Caco-2 (cell line): Measurements from ENCODE around the gene MDH1B. TPM values are rescaled to one million over a fixed set of nuclear protein-coding genes. Genes with fewer than 3 reads are reported as not detected.

Experiments used
- BruUV-seq: library from RNA; stranded (reverse); fragments of 400-500 nt; replicated peaks from 2 replicates; lab custom pipeline; 2021; lab: Mats Ljungman, UMichigan
- CTCF ChIA-PET: fragments of 300-600 bp; sonication (Branson Sonifier 250); formaldehyde crosslinking; loops from one replicate; lab custom pipeline; 2022; ENCODE audit warnings: antibody characterized with exemption; lab: Charles Lee
- POLR2A ChIA-PET: fragments of 300-600 bp; sonication (Branson Sonifier 250); formaldehyde crosslinking; loops from one replicate; lab custom pipeline; 2022; ENCODE audit warnings: antibody characterized with exemption; lab: Charles Lee
- DNase-seq, 2 experiments: peaks; one replicate each; pipeline versions ENCODE4 v3.0.0 to v3.0.0-alpha.2; 2020 to 2022
- H3K27me3 ChIP-seq: replicated peaks from 2 replicates; pipeline ENCODE4 v1.6.0; 2011; ENCODE audit warnings: low read length; ENCODE audit not compliant: control insufficient read depth, insufficient read depth
- H3K36me3 ChIP-seq: 2 replicates; pipeline ENCODE4 v1.5.1; 2011; ENCODE audit warnings: low read length; ENCODE audit not compliant: control insufficient read depth, insufficient read depth
- H3K4me1 ChIP-seq: fragments of 250-450 bp; sonication (Bioruptor Pico); 2 replicates; pipeline ENCODE4 v1.5.1; 2020; ENCODE audit warnings: mild to moderate bottlenecking
- H3K4me3 ChIP-seq: 2 replicates; pipeline ENCODE4 v1.5.1; 2011; ENCODE audit warnings: low read depth, mild to moderate bottlenecking, control low read depth, low read length
- H3K9me3 ChIP-seq: fragments of 250-450 bp; sonication (Bioruptor Pico); 2 replicates; pipeline ENCODE4 v1.5.1; 2020; ENCODE audit warnings: mild to moderate bottlenecking, moderate library complexity
- H3K27ac Mint-ChIP-seq: one replicate; pipeline ENCODE4 v1.8.0; 2022; ENCODE audit warnings: mixed read lengths; ENCODE audit not compliant: unreplicated experiment
- H3K27me3 Mint-ChIP-seq: one replicate; pipeline ENCODE4 v1.8.0; 2022; ENCODE audit warnings: mixed read lengths; ENCODE audit not compliant: insufficient read depth, unreplicated experiment
- H3K36me3 Mint-ChIP-seq: one replicate; pipeline ENCODE4 v1.8.0; 2022; ENCODE audit warnings: mild to moderate bottlenecking, mixed read lengths; ENCODE audit not compliant: insufficient read depth, unreplicated experiment
- H3K4me1 Mint-ChIP-seq: one replicate; pipeline ENCODE4 v1.8.0; 2022; ENCODE audit warnings: low read depth, mixed read lengths; ENCODE audit not compliant: unreplicated experiment
- H3K4me3 Mint-ChIP-seq: one replicate; pipeline ENCODE4 v1.8.0; 2022; ENCODE audit warnings: mild to moderate bottlenecking, moderate library complexity, mixed read lengths; ENCODE audit not compliant: unreplicated experiment
- H3K9me3 Mint-ChIP-seq: one replicate; pipeline ENCODE4 v1.8.0; 2022; ENCODE audit warnings: mixed read lengths; ENCODE audit not compliant: unreplicated experiment
- intact Hi-C: fragments of 100-400 bp; cut with micrococcal nuclease; formaldehyde crosslinking; loops from one replicate; pipeline ENCODE4 v1.10.0; 2022; ENCODE audit not compliant: unreplicated experiment
- total RNA-seq: library from RNA; stranded (reverse); gene quantifications from 2 replicates; pipeline ENCODE4 v1.2.3, GENCODE V29; 2022
- TF ChIP-seq, protein P1 (sequence below), 2 experiments: fragments of 200-600 bp in 1 of 2; IDR thresholded peaks; 1 replicate in 1 of 2; 2 replicates in 1 of 2; pipeline versions ENCODE4 v1.5.1 to v1.8.0; 2011 to 2022; ENCODE audit warnings: antibody characterized with exemption in 1 of 2, control low read depth in 1 of 2, inconsistent platforms in 1 of 2, low read depth in 1 of 2, low read length in 1 of 2, mild to moderate bottlenecking in 1 of 2, moderate library complexity in 1 of 2; ENCODE audit not compliant: insufficient read depth in 1 of 2, severe bottlenecking in 1 of 2, unreplicated experiment in 1 of 2

Gene MDH1B
- total RNA-seq, 1 experiment from 2014 or later, result 0.34 TPM

DNA sequence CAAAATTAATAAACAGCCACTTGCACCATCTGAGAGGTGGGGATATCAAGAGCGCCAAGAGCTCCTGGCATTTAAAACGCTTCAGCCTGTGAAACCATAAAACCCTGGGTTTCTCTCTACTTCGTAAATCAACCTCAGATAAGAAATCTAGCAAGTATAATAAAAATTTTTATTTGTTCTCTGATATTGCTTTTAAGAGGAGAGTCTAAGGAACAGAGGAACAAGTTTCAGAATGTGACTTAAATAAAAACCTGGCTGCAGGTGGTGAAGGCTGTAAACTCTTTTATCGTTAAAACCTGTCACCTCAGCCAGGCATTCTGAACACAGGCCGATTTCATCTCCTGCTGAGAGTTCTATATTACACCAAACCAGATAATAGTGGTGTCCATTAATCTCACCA is 56.8 kb downstream of the MDH1B start:
- TF ChIP-seq, protein P1, sequence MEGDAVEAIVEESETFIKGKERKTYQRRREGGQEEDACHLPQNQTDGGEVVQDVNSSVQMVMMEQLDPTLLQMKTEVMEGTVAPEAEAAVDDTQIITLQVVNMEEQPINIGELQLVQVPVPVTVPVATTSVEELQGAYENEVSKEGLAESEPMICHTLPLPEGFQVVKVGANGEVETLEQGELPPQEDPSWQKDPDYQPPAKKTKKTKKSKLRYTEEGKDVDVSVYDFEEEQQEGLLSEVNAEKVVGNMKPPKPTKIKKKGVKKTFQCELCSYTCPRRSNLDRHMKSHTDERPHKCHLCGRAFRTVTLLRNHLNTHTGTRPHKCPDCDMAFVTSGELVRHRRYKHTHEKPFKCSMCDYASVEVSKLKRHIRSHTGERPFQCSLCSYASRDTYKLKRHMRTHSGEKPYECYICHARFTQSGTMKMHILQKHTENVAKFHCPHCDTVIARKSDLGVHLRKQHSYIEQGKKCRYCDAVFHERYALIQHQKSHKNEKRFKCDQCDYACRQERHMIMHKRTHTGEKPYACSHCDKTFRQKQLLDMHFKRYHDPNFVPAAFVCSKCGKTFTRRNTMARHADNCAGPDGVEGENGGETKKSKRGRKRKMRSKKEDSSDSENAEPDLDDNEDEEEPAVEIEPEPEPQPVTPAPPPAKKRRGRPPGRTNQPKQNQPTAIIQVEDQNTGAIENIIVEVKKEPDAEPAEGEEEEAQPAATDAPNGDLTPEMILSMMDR (IDR thresholded peaks at IDR 0.05; ENCODE audit: insufficient read depth in 1 of 2, low read depth in 1 of 2, low read length in 1 of 2, severe bottlenecking in 1 of 2, unreplicated experiment in 1 of 2), result no peak
- POLR2A ChIA-PET, result no interaction called here

DNA sequence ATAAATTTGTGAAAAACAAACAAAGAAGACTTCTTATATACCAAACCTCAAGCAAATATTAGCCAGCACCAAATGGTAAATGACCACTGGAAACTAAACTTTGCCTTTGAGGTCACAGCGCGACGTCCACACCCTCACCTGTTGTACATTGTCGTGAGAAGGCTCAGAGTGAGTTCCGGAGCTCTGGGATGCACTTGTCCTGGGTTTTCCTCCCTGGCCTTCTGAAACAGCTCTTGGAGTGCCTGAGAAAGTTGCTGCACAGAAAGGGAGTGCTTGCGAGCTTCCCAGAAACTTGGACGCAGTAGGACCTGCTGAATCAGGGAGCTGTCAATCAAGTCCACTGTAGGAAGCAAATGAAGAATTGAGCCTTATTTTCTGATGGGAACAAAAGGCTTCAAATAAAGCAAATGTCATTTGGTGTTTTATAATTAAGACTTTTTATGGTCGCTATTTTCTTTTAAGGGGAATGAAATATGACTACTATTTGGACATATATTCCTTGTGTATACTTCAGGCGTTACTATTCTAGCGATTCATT is 57.9 kb downstream of the MDH1B start:
- no peaks in the 10 kb centered on the region for H3K9me3 ChIP-seq
- no TSS peak for BruUV-seq
- Mint-ChIP-seq H3K27me3 (peaks cover 12% of the 10 kb centered on the region), H3K9me3 (no peaks in the 10 kb centered on the region), H3K36me3 (no peaks in the 10 kb centered on the region), H3K4me1 (no peaks in the 10 kb centered on the region), H3K4me3 (no peak overlapping the region), H3K27ac (no peak overlapping the region)
- no peak for DNase-seq
- H3K4me1 ChIP-seq, result no peaks in the 10 kb centered on the region
- ChIA-PET POLR2A (no interaction called here), CTCF (no interaction called here)
- intact Hi-C loops, result no loop called here
- peaks cover 3% of the 10 kb centered on the region for H3K27me3 ChIP-seq
- TF ChIP-seq, protein P1 (IDR thresholded peaks at IDR 0.05; ENCODE audit: insufficient read depth in 1 of 2, low read depth in 1 of 2, low read length in 1 of 2, severe bottlenecking in 1 of 2, unreplicated experiment in 1 of 2), result no peak
- H3K36me3 ChIP-seq, result no peaks in the 10 kb centered on the region
- H3K4me3 ChIP-seq, result no peak overlapping the region

More for the DNA sequence above, 56.8 kb downstream of the MDH1B start:
- intact Hi-C loops, result no loop called here
- no peaks in the 10 kb centered on the region for H3K4me1 Mint-ChIP-seq
- H3K36me3 ChIP-seq, result no peaks in the 10 kb centered on the region
- no peaks in the 10 kb centered on the region for H3K4me1 ChIP-seq
- H3K27me3 ChIP-seq, result peaks cover 3% of the 10 kb centered on the region
- no peaks in the 10 kb centered on the region for H3K36me3 Mint-ChIP-seq
- H3K27me3 Mint-ChIP-seq, result peaks cover 13% of the 10 kb centered on the region
- BruUV-seq, result no TSS peak
- no peak overlapping the region for H3K4me3 Mint-ChIP-seq
- CTCF ChIA-PET, result no interaction called here
- no peaks in the 10 kb centered on the region for H3K9me3 ChIP-seq
- H3K27ac Mint-ChIP-seq, result no peak overlapping the region
- H3K9me3 Mint-ChIP-seq, result no peaks in the 10 kb centered on the region
- H3K4me3 ChIP-seq, result no peak overlapping the region
- no peak for DNase-seq

DNA sequence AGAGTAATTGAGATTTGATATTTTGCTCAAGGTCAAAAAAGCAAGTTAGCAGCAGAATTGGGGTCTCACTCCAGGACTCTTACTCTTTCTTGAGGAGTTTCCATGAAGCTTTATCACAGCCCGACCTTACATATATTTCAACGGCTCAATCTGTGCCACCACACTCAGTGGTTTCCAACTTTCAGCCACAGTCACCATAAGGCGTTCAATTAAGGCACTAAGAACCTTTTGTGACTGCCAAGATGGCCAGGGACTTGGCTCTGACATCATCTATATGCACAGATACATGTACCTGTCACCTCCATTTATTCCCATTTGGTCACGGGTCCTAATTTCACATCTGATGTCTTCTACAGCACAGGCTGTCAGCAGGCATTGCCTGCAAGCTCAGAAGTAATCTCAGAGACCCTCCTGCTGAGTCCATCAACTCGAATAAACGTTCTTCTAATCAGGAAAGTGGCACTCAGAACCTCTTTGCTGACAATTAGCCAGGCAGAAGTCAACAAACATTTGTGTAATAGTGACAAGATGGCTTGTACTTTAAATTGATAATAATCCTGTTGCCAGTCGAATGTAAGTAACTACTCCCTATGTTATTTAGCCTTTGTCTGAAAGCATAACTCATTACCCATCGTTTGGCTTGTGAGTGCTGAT is 63.0 kb downstream of the MDH1B start:
- DNase-seq, result no peak
- H3K9me3 ChIP-seq, result no peaks in the 10 kb centered on the region
- BruUV-seq, result no TSS peak
- peaks cover 3% of the 10 kb centered on the region; the same call in 1 of the 2 replicates for H3K27me3 ChIP-seq
- ChIA-PET CTCF (no interaction called here), POLR2A (no interaction called here)
- Mint-ChIP-seq H3K36me3 (no peaks in the 10 kb centered on the region), H3K4me3 (no peak overlapping the region), H3K27ac (no peak overlapping the region), H3K4me1 (no peaks in the 10 kb centered on the region), H3K9me3 (no peaks in the 10 kb centered on the region), H3K27me3 (peaks cover 16% of the 10 kb centered on the region)
- no peaks in the 10 kb centered on the region for H3K4me1 ChIP-seq
- TF ChIP-seq, protein P1 (IDR thresholded peaks at IDR 0.05; ENCODE audit: insufficient read depth in 1 of 2, low read depth in 1 of 2, low read length in 1 of 2, severe bottlenecking in 1 of 2, unreplicated experiment in 1 of 2), result no peak
- H3K4me3 ChIP-seq, result no peak overlapping the region
- intact Hi-C loops, result no loop called here
- H3K36me3 ChIP-seq, result no peaks in the 10 kb centered on the region
